K562 (cell line): ENCODE data around the gene PI4K2A. TPM values are rescaled to one million over a fixed set of nuclear protein-coding genes. Genes with fewer than 3 reads are reported as not detected.

Experiments
- ATAC-seq: fragments of 200-7000 bp; cut with Tn5 transposase; 3 replicates; pipeline ENCODE4 v1.9.1; 2020; ENCODE audit warnings: moderate library complexity
- BruUV-seq: library from RNA; stranded (reverse); fragments of 400-500 nt; replicated peaks from 2 replicates; lab custom pipeline; 2021; lab: Mats Ljungman, UMichigan
- CTCF ChIA-PET: fragments of 300-600 bp; formaldehyde crosslinking; extraction: SDS; loops from one replicate; lab custom pipeline; 2021; ENCODE audit warnings: low intra/inter-chr PET ratio; lab: Yijun Ruan, JAX
- POLR2A ChIA-PET: fragments of 300-600, 350-650 bp; sonication (Branson Sonifier 250); formaldehyde crosslinking; extraction: SDS; loops from one replicate; lab custom pipeline; 2021; ENCODE audit warnings: antibody characterized with exemption, inconsistent platforms; lab: Yijun Ruan, JAX
- DNase-seq, 4 experiments: peaks; one replicate each; pipeline versions ENCODE4 v3.0.0 to v3.0.0-alpha.2; 2011 to 2018; ENCODE audit warnings: low spot score in 3 of 4, mixed read lengths in 3 of 4; ENCODE audit errors: extremely low read depth in 1 of 4
- FAIRE-seq: peaks from 2 replicates; lab custom pipeline; 2011; peaks lifted over from hg19 to GRCh38; lab: Jason Lieb, UNC
- H2AFZ ChIP-seq: 2 replicates; pipeline ENCODE4 v1.6.0; 2011; ENCODE audit warnings: low read depth, low read length, control low read depth, inconsistent platforms
- H3K27ac ChIP-seq: fragments of 200-600 bp; 3 replicates; pipeline ENCODE4 v1.8.0; 2011; ENCODE audit warnings: low read depth, mild to moderate bottlenecking, control low read depth, inconsistent platforms, low read length, moderate library complexity, mixed read lengths; ENCODE audit errors: extremely low read depth
- H3K27me3 ChIP-seq, 2 experiments: fragments of 300-600 bp in 1 of 2; 2 replicates in 1 of 2; 3 replicates in 1 of 2; pipeline versions ENCODE4 v1.6.0 to v1.8.0; 2011; ENCODE audit warnings: inconsistent platforms in 2 of 2, low read length in 2 of 2, mild to moderate bottlenecking in 1 of 2, mixed read lengths in 1 of 2, moderate library complexity in 1 of 2; ENCODE audit not compliant: control insufficient read depth in 2 of 2, insufficient read depth in 2 of 2
- H3K36me3 ChIP-seq: fragments of 300-600 bp; 3 replicates; pipeline ENCODE4 v1.8.0; 2011; ENCODE audit warnings: mild to moderate bottlenecking, low read length, inconsistent platforms; ENCODE audit not compliant: control insufficient read depth, insufficient read depth
- H3K4me1 ChIP-seq, 2 experiments: fragments of 200-600 bp in 1 of 2; replicated peaks in 1 of 2; 2 replicates in 1 of 2; 3 replicates in 1 of 2; pipeline versions ENCODE4 v1.5.1 to v1.8.0; 2011; ENCODE audit warnings: inconsistent platforms in 2 of 2, low read length in 2 of 2, mild to moderate bottlenecking in 1 of 2, mixed read lengths in 1 of 2, moderate library complexity in 1 of 2; ENCODE audit not compliant: control insufficient read depth in 2 of 2, insufficient read depth in 2 of 2
- H3K4me2 ChIP-seq: 2 replicates; pipeline ENCODE4 v1.6.1; 2011; ENCODE audit warnings: low read length, control low read depth, inconsistent platforms, mixed read lengths; ENCODE audit not compliant: insufficient read depth
- H3K4me3 ChIP-seq: fragments of 200-600 bp; sonication (generic), shearing (Covaris generic); 2 replicates; pipeline ENCODE4 v1.5.1; 2016; ENCODE audit warnings: control low read depth, inconsistent platforms
- H3K79me2 ChIP-seq: fragments of 200-600 bp; 3 replicates; pipeline ENCODE4 v1.8.0; 2011; ENCODE audit warnings: low read length, inconsistent platforms; ENCODE audit not compliant: control insufficient read depth, insufficient read depth
- H3K9ac ChIP-seq, 2 experiments: 2 replicates each; pipeline versions ENCODE4 v1.6.0 to v1.6.1; 2011; ENCODE audit warnings: low read depth in 2 of 2, low read length in 2 of 2, control low read depth in 1 of 2, inconsistent platforms in 1 of 2, mild to moderate bottlenecking in 1 of 2, mixed read lengths in 1 of 2; ENCODE audit not compliant: insufficient read depth in 1 of 2
- H3K9me1 ChIP-seq: one replicate; pipeline ENCODE4 v1.6.0; 2011; ENCODE audit warnings: inconsistent platforms, mild to moderate bottlenecking, low read length, moderate library complexity; ENCODE audit not compliant: control insufficient read depth, insufficient read depth
- H3K9me3 ChIP-seq: replicated peaks from 2 replicates; pipeline ENCODE4 v1.5.1; 2011; ENCODE audit warnings: low read depth, low read length, inconsistent platforms; ENCODE audit not compliant: control insufficient read depth, insufficient read depth
- H4K20me1 ChIP-seq: replicated peaks from 2 replicates; pipeline ENCODE4 v1.6.1; 2011; ENCODE audit warnings: low read length, inconsistent platforms, mixed read lengths; ENCODE audit not compliant: control insufficient read depth, insufficient read depth
- CBX3 ChIP-seq, 2 experiments: IDR thresholded peaks; 1 replicate in 1 of 2; 2 replicates in 1 of 2; pipeline ENCODE4 v1.6.1; 2012; ENCODE audit warnings: inconsistent platforms in 2 of 2, low read length in 2 of 2, borderline replicate concordance in 1 of 2, control low read depth in 1 of 2
- CHD4 ChIP-seq: fragments of 200-600 bp; sonication (generic); IDR thresholded peaks from 3 replicates; pipeline ENCODE4 v1.6.1; 2012; ENCODE audit warnings: low read depth, mild to moderate bottlenecking, mixed read lengths, low read length, inconsistent platforms; ENCODE audit not compliant: insufficient read depth, insufficient replicate concordance, poor library complexity, severe bottlenecking
- FOXA1 ChIP-seq: fragments of 450-650 bp; IDR thresholded peaks from 2 replicates; pipeline ENCODE4 v1.6.1; 2016; ENCODE audit warnings: mild to moderate bottlenecking, borderline replicate concordance
- FOXK1 ChIP-seq: sonication (generic); formaldehyde crosslinking; IDR thresholded peaks from 2 replicates; pipeline ENCODE4 v1.8.0; 2022; ENCODE audit warnings: missing genetic modification reagents, mild to moderate bottlenecking, borderline replicate concordance
- HDAC2 ChIP-seq: fragments of 450-650 bp; IDR thresholded peaks from 2 replicates; pipeline ENCODE4 v1.6.1; 2016; ENCODE audit warnings: mild to moderate bottlenecking
- HEY1 ChIP-seq: fragments of 250-450 bp; sonication (Bioruptor Pico); IDR thresholded peaks from 2 replicates; pipeline ENCODE4 v1.5.0; 2020; ENCODE audit warnings: mild to moderate bottlenecking, moderate library complexity, borderline replicate concordance
- NFIX ChIP-seq: fragments of 250-450 bp; sonication (Bioruptor Pico); IDR thresholded peaks from 2 replicates; pipeline ENCODE4 v1.4.0; 2020; ENCODE audit warnings: low read depth, mild to moderate bottlenecking, moderate library complexity
- NR1H2 ChIP-seq: sonication (generic); formaldehyde crosslinking; IDR thresholded peaks from 2 replicates; pipeline ENCODE4 v1.4.0; 2020; ENCODE audit warnings: mild to moderate bottlenecking, missing genetic modification reagents
- POLR3A ChIP-seq: IDR thresholded peaks from 2 replicates; pipeline ENCODE4 v1.6.1; 2011; ENCODE audit warnings: borderline replicate concordance, mild to moderate bottlenecking, moderate library complexity; ENCODE audit not compliant: insufficient read length, insufficient read depth; ENCODE audit errors: extremely low read depth
- RAD51 ChIP-seq: fragments of 450-650 bp; IDR thresholded peaks from 2 replicates; pipeline ENCODE4 v1.7.1; 2016; ENCODE audit warnings: low read depth, mild to moderate bottlenecking, borderline replicate concordance
- SIN3A ChIP-seq, 2 experiments: fragments of 150-350 bp in 1 of 2; IDR thresholded peaks; 2 replicates each; pipeline ENCODE4 v1.6.1; 2011 to 2016; ENCODE audit warnings: borderline replicate concordance in 2 of 2, low read depth in 2 of 2, low read length in 2 of 2, mild to moderate bottlenecking in 2 of 2, moderate library complexity in 2 of 2; ENCODE audit not compliant: control insufficient read depth in 1 of 2
- TCF7 ChIP-seq: sonication (generic); IDR thresholded peaks from 2 replicates; pipeline ENCODE4 v1.6.1; 2016; ENCODE audit warnings: antibody characterized with exemption, borderline replicate concordance
- ZKSCAN8 ChIP-seq: fragments of 200-800 bp; sonication (Bioruptor generic); IDR thresholded peaks from 2 replicates; pipeline ENCODE4 v1.6.1; 2016; ENCODE audit warnings: missing genetic modification characterization, missing compliant biosample characterization
- ZNF143 ChIP-seq: sonication (generic); formaldehyde crosslinking; IDR thresholded peaks from 2 replicates; pipeline ENCODE4 v1.9.0; 2022; ENCODE audit warnings: mild to moderate bottlenecking, missing genetic modification reagents
- ZNF354B ChIP-seq: fragments of 250-450 bp; sonication (Bioruptor Pico); IDR thresholded peaks from 2 replicates; pipeline ENCODE4 v1.4.0; 2020
- WGBS: fragments of 100-300 bp; shearing (Covaris generic); methylation state at CpG from one replicate; pipeline ENCODE4 v1.1.6; 2016; ENCODE audit warnings: low coverage, mixed read lengths; ENCODE audit not compliant: insufficient coverage; ENCODE audit errors: missing lambda C conversion rate; 5-methylcytosine and 5-hydroxymethylcytosine counted together
- in situ Hi-C: fragments of 300-500 bp; cut with MboI; formaldehyde crosslinking; loops from 4 replicates; pipeline ENCODE4 v1.15.0; 2018; ENCODE audit warnings: inconsistent platforms, mixed read lengths
- intact Hi-C: fragments of 100-400 bp; cut with micrococcal nuclease; formaldehyde crosslinking; loops from 2 replicates; pipeline ENCODE4 v1.14.2; 2022
- polyA plus RNA-seq, 8 experiments: library from polyadenylated mRNA; depleted of rRNA in 4 of 8; stranded (reverse) in 5 of 8; unstranded in 3 of 8; fragments of >200 nt; fragmentation: Nextera tagmentation in 2 of 8; fragmentation: Illumina TruSeq in 1 of 8; extraction: Ambion mirVana in 2 of 8; extraction: Trizol in 1 of 8; gene quantifications; 2 replicates each; pipeline versions ENCODE4 v1.2.1 to v1.2.3, GENCODE V29; 2011 to 2014; ENCODE audit warnings: inconsistent platforms in 1 of 8, missing spikeins in 1 of 8
- total RNA-seq, 7 experiments: library from RNA; depleted of rRNA in 6 of 7; stranded (reverse); fragments of >200 nt in 6 of 7; fragmentation: Illumina TruSeq in 2 of 7; extraction: Trizol in 2 of 7; gene quantifications; 2 replicates each; pipeline versions ENCODE4 v1.2.1 to v1.2.3, GENCODE V29; 2011 to 2021; ENCODE audit warnings: low replicate concordance in 1 of 7
- TF ChIP-seq, protein P1 (sequence below): IDR thresholded peaks from 3 replicates; pipeline ENCODE4 v1.6.1; 2011; ENCODE audit warnings: borderline replicate concordance, mild to moderate bottlenecking, moderate library complexity; ENCODE audit not compliant: insufficient read length; ENCODE audit errors: extremely low read depth
- TF ChIP-seq, protein P2 (sequence below), 2 experiments: fragments of 150-350 bp in 1 of 2; IDR thresholded peaks; 2 replicates each; pipeline ENCODE4 v1.6.1; 2012 to 2016; ENCODE audit warnings: low read depth in 2 of 2, low read length in 2 of 2, mild to moderate bottlenecking in 1 of 2, moderate library complexity in 1 of 2

The PI4K2A gene
- total and polyA plus RNA-seq, 9 of the 15 experiments (the other 6 are each of a cell fraction or from before 2014, with no cell fraction given), result 4.4 to 28.4 (median 16.5) TPM

DNA sequence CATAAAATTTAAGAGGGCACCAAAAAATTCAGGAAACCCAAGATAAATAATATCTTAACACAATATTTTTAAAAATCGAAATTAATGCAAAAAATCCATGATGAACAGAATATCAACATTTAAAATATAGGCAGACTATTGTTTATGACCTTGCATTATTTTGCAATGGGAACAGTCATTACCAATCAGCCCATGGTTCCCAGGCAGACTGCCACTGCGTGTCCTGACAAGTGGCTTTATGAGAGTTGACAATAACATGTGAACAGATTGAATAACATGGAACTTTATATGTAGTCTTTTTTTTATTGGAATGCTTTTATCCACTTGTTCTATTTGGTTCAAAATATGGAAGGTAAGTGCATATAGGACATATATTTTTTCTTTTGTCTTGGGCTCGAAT, 49.7 kb downstream of the PI4K2A start:
- ATAC-seq, result no peak
- TF ChIP-seq ZKSCAN8 (CRISPR knock-in tag), result no peak
- no peak for TF ChIP-seq FOXK1 (CRISPR knock-in tag)
- TF ChIP-seq NR1H2 (CRISPR knock-in tag), result no peak
- TF ChIP-seq CBX3 (IDR thresholded peaks at IDR 0.05; ENCODE audit: borderline replicate concordance in 1 of 2, low read length in 2 of 2), result no peak
- TF ChIP-seq, protein P1, sequence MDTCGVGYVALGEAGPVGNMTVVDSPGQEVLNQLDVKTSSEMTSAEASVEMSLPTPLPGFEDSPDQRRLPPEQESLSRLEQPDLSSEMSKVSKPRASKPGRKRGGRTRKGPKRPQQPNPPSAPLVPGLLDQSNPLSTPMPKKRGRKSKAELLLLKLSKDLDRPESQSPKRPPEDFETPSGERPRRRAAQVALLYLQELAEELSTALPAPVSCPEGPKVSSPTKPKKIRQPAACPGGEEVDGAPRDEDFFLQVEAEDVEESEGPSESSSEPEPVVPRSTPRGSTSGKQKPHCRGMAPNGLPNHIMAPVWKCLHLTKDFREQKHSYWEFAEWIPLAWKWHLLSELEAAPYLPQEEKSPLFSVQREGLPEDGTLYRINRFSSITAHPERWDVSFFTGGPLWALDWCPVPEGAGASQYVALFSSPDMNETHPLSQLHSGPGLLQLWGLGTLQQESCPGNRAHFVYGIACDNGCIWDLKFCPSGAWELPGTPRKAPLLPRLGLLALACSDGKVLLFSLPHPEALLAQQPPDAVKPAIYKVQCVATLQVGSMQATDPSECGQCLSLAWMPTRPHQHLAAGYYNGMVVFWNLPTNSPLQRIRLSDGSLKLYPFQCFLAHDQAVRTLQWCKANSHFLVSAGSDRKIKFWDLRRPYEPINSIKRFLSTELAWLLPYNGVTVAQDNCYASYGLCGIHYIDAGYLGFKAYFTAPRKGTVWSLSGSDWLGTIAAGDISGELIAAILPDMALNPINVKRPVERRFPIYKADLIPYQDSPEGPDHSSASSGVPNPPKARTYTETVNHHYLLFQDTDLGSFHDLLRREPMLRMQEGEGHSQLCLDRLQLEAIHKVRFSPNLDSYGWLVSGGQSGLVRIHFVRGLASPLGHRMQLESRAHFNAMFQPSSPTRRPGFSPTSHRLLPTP, result no peak
- TF ChIP-seq HDAC2, result no peak
- no peak for TF ChIP-seq TCF7
- TF ChIP-seq CHD4, result no peak
- no peak for TF ChIP-seq RAD51
- TF ChIP-seq, protein P2, sequence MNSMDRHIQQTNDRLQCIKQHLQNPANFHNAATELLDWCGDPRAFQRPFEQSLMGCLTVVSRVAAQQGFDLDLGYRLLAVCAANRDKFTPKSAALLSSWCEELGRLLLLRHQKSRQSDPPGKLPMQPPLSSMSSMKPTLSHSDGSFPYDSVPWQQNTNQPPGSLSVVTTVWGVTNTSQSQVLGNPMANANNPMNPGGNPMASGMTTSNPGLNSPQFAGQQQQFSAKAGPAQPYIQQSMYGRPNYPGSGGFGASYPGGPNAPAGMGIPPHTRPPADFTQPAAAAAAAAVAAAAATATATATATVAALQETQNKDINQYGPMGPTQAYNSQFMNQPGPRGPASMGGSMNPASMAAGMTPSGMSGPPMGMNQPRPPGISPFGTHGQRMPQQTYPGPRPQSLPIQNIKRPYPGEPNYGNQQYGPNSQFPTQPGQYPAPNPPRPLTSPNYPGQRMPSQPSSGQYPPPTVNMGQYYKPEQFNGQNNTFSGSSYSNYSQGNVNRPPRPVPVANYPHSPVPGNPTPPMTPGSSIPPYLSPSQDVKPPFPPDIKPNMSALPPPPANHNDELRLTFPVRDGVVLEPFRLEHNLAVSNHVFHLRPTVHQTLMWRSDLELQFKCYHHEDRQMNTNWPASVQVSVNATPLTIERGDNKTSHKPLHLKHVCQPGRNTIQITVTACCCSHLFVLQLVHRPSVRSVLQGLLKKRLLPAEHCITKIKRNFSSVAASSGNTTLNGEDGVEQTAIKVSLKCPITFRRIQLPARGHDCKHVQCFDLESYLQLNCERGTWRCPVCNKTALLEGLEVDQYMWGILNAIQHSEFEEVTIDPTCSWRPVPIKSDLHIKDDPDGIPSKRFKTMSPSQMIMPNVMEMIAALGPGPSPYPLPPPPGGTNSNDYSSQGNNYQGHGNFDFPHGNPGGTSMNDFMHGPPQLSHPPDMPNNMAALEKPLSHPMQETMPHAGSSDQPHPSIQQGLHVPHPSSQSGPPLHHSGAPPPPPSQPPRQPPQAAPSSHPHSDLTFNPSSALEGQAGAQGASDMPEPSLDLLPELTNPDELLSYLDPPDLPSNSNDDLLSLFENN (IDR thresholded peaks at IDR 0.05; ENCODE audit: low read depth in 2 of 2, low read length in 2 of 2), result no peak
- TF ChIP-seq HEY1 (CRISPR knock-in tag), result no peak
- TF ChIP-seq ZNF354B (CRISPR knock-in tag), result no peak
- no peak for TF ChIP-seq SIN3A (IDR thresholded peaks at IDR 0.05; ENCODE audit: borderline replicate concordance in 2 of 2, control insufficient read depth in 1 of 2, low read depth in 2 of 2, low read length in 2 of 2)
- no peak for TF ChIP-seq ZNF143 (CRISPR knock-in tag)
- no peak for TF ChIP-seq POLR3A
- no peak for TF ChIP-seq NFIX
- no peak for TF ChIP-seq FOXA1
- Histone ChIP-seq H3K27me3 (no peaks in the 10 kb centered on the region), H3K27ac (peak overlapping the region; percentile 66; the same call in 2 of the 3 replicates), H4K20me1 (no peaks in the 10 kb centered on the region), H2AFZ (peak overlapping the region; percentile 89), H3K9me1 (no peaks in the 10 kb centered on the region), H3K9ac (no peak overlapping the region; a peak in 1 of 4 replicates), H3K79me2 (peaks cover 17% of the 10 kb centered on the region), H3K9me3 (no peaks in the 10 kb centered on the region), H3K4me3 (no peak overlapping the region), H3K36me3 (no peaks in the 10 kb centered on the region), H3K4me2 (no peak overlapping the region), H3K4me1 (peaks cover 28 to 38% of the 10 kb centered on the region in 2 experiments; a peak in 4 of 5 replicates)
- ChIA-PET POLR2A (no interaction called here), CTCF (no interaction called here)
- in situ Hi-C loops (no loop called here), intact Hi-C loops (no loop called here)
- no peak for DNase-seq
- FAIRE-seq, result no peak
- 64% methylated on average over 3 of the region's 3 CpGs for WGBS
- no TSS peak for BruUV-seq
